H9 (cell line): ENCODE measurements around the gene NRG2. TPM values are rescaled to one million over a fixed set of nuclear protein-coding genes. Genes with fewer than 3 reads are reported as not detected.

ENCODE experiments used
- DNase-seq: peaks from one replicate; pipeline ENCODE4 v3.0.0-alpha.2; 2017
- H2AFZ ChIP-seq: one replicate; pipeline ENCODE4 v1.6.1; 2013; ENCODE audit warnings: mild to moderate bottlenecking, low read length, control low read depth, moderate library complexity
- H2AK5ac ChIP-seq: 2 replicates; pipeline ENCODE4 v1.6.1; 2013; ENCODE audit warnings: low read length, control low read depth, mixed read lengths; ENCODE audit not compliant: insufficient read length
- H2BK120ac ChIP-seq: one replicate; pipeline ENCODE4 v1.6.1; 2013; ENCODE audit warnings: low read depth, mild to moderate bottlenecking, low read length, control low read depth, inconsistent platforms; ENCODE audit not compliant: poor library complexity, severe bottlenecking
- H2BK12ac ChIP-seq: 2 replicates; pipeline ENCODE4 v1.6.1; 2013; ENCODE audit warnings: low read length, control low read depth, mixed read lengths, low read depth; ENCODE audit not compliant: insufficient read length
- H2BK15ac ChIP-seq: 2 replicates; pipeline ENCODE4 v1.6.1; 2013; ENCODE audit warnings: low read depth, low read length, control low read depth
- H2BK20ac ChIP-seq: one replicate; pipeline ENCODE4 v1.6.1; 2013; ENCODE audit warnings: low read depth, mild to moderate bottlenecking, low read length, control low read depth, inconsistent platforms; ENCODE audit not compliant: poor library complexity, severe bottlenecking
- H2BK5ac ChIP-seq: 2 replicates; pipeline ENCODE4 v1.6.1; 2013; ENCODE audit warnings: low read length, control low read depth, mixed read lengths; ENCODE audit not compliant: insufficient read length
- H3K14ac ChIP-seq: 2 replicates; pipeline ENCODE4 v1.6.1; 2013; ENCODE audit warnings: low read length, control low read depth; ENCODE audit not compliant: insufficient read depth
- H3K18ac ChIP-seq: 2 replicates; pipeline ENCODE4 v1.6.1; 2013; ENCODE audit warnings: low read depth, mild to moderate bottlenecking, mixed read lengths, low read length, control low read depth; ENCODE audit not compliant: insufficient read length
- H3K23ac ChIP-seq: 2 replicates; pipeline ENCODE4 v1.6.1; 2013; ENCODE audit warnings: low read length, control low read depth, mixed read lengths, low read depth; ENCODE audit not compliant: insufficient read length
- H3K23me2 ChIP-seq: 2 replicates; pipeline ENCODE4 v1.6.1; 2013; ENCODE audit warnings: low read depth, mild to moderate bottlenecking, mixed read lengths, low read length, control low read depth; ENCODE audit not compliant: insufficient read length, poor library complexity, severe bottlenecking
- H3K27ac ChIP-seq: 2 replicates; pipeline ENCODE4 v1.5.1; 2013; ENCODE audit warnings: low read length, control low read depth, mixed read lengths, low read depth; ENCODE audit not compliant: insufficient read length
- H3K27me3 ChIP-seq: 2 replicates; pipeline ENCODE4 v1.6.1; 2013; ENCODE audit warnings: low read length, control low read depth, inconsistent platforms; ENCODE audit not compliant: insufficient read depth
- H3K4ac ChIP-seq: 2 replicates; pipeline ENCODE4 v1.6.1; 2013; ENCODE audit warnings: low read depth, mild to moderate bottlenecking, control low read depth, inconsistent platforms, low read length, moderate library complexity
- H3K4me1 ChIP-seq: 2 replicates; pipeline ENCODE4 v1.6.1; 2013; ENCODE audit warnings: low read length, control low read depth, inconsistent platforms; ENCODE audit not compliant: insufficient read depth
- H3K4me2 ChIP-seq: 2 replicates; pipeline ENCODE4 v1.6.1; 2013; ENCODE audit warnings: low read length, control low read depth, mixed read lengths; ENCODE audit not compliant: insufficient read length, insufficient read depth
- H3K56ac ChIP-seq: 2 replicates; pipeline ENCODE4 v1.6.1; 2013; ENCODE audit warnings: low read depth, mild to moderate bottlenecking, mixed read lengths, low read length, control low read depth; ENCODE audit not compliant: insufficient read length
- H3K79me1 ChIP-seq: 2 replicates; pipeline ENCODE4 v1.6.1; 2013; ENCODE audit warnings: low read depth, mild to moderate bottlenecking, moderate library complexity, low read length, control low read depth, inconsistent platforms; ENCODE audit not compliant: insufficient read depth, poor library complexity, severe bottlenecking
- H3K79me2 ChIP-seq: 2 replicates; pipeline ENCODE4 v1.6.1; 2013; ENCODE audit warnings: low read length, control low read depth, inconsistent platforms; ENCODE audit not compliant: insufficient read depth
- H3K9ac ChIP-seq: 2 replicates; pipeline ENCODE4 v1.6.1; 2013; ENCODE audit warnings: low read length, control low read depth, mixed read lengths; ENCODE audit not compliant: insufficient read length; ENCODE audit errors: extremely low read depth
- H3K9me3 ChIP-seq: one replicate; pipeline ENCODE4 v1.6.1; 2013; ENCODE audit warnings: low read depth, low read length, inconsistent platforms; ENCODE audit not compliant: control insufficient read depth
- H3T11ph ChIP-seq: one replicate; pipeline ENCODE4 v1.6.1; 2013; ENCODE audit warnings: mild to moderate bottlenecking, low read length, control low read depth, inconsistent platforms
- H4K20me1 ChIP-seq: one replicate; pipeline ENCODE4 v1.6.1; 2013; ENCODE audit not compliant: control insufficient read depth, insufficient read length, insufficient read depth
- H4K5ac ChIP-seq: 2 replicates; pipeline ENCODE4 v1.6.1; 2013; ENCODE audit warnings: low read depth, mild to moderate bottlenecking, mixed read lengths, low read length, control low read depth; ENCODE audit not compliant: insufficient read length
- H4K8ac ChIP-seq: replicated peaks from 2 replicates; pipeline ENCODE4 v1.6.1; 2013; ENCODE audit warnings: low read length, control low read depth, mixed read lengths, low read depth; ENCODE audit not compliant: insufficient read length
- H4K91ac ChIP-seq: 2 replicates; pipeline ENCODE4 v1.6.1; 2013; ENCODE audit warnings: low read depth, mild to moderate bottlenecking, moderate library complexity, mixed read lengths, low read length, control low read depth; ENCODE audit not compliant: insufficient read length
- H3K27ac Mint-ChIP-seq, 3 experiments: 2 replicates in 2 of 3; 3 replicates in 1 of 3; pipeline ENCODE4 v1.8.0; 2020 to 2021; ENCODE audit warnings: mixed read lengths in 3 of 3, mild to moderate bottlenecking in 1 of 3, moderate library complexity in 1 of 3
- H3K27me3 Mint-ChIP-seq: 2 replicates; pipeline ENCODE4 v1.8.0; 2021; ENCODE audit warnings: low read depth, mild to moderate bottlenecking, moderate library complexity, mixed read lengths
- H3K36me3 Mint-ChIP-seq, 3 experiments: 2 replicates in 2 of 3; 3 replicates in 1 of 3; pipeline ENCODE4 v1.8.0; 2020 to 2021; ENCODE audit warnings: low read depth in 3 of 3, mixed read lengths in 3 of 3; ENCODE audit not compliant: insufficient read depth in 1 of 3
- H3K4me1 Mint-ChIP-seq, 2 experiments: 2 replicates each; pipeline ENCODE4 v1.8.0; 2020; ENCODE audit warnings: mixed read lengths in 2 of 2
- H3K4me3 Mint-ChIP-seq, 2 experiments: 2 replicates in 1 of 2; 3 replicates in 1 of 2; pipeline ENCODE4 v1.8.0; 2020 to 2021; ENCODE audit warnings: mild to moderate bottlenecking in 2 of 2, mixed read lengths in 2 of 2, moderate library complexity in 1 of 2
- H3K9me3 Mint-ChIP-seq, 2 experiments: 2 replicates in 1 of 2; 3 replicates in 1 of 2; pipeline ENCODE4 v1.8.0; 2020; ENCODE audit warnings: mild to moderate bottlenecking in 2 of 2, mixed read lengths in 2 of 2, moderate library complexity in 1 of 2
- CTCF ChIP-seq: fragments of 200-600 bp; sonication (generic); conservative IDR thresholded peaks from 3 replicates; pipeline ENCODE4 v1.8.0; 2021; ENCODE audit warnings: antibody characterized with exemption, mild to moderate bottlenecking
- WGBS: extraction: QIAGEN DNeasy Blood & Tissue Kit; methylation state at CpG from one replicate; pipeline ENCODE4 v1.1.7; 2013; ENCODE audit warnings: missing lambda C conversion rate, low lambda C conversion rate, mixed read lengths; ENCODE audit not compliant: insufficient read length; ENCODE audit errors: extremely low coverage; 5-methylcytosine and 5-hydroxymethylcytosine counted together
- total RNA-seq: library from RNA; stranded (reverse); gene quantifications from 2 replicates; pipeline ENCODE4 v1.2.1, GENCODE V29; 2021

Gene NRG2
- total RNA-seq, 1 experiment from 2014 or later: not detected

- no peak overlapping the region for H2BK12ac ChIP-seq
- no CpG with 5 or more reads among the region's 2 CpGs for WGBS
Observed at GRCh38 chr5:139867109-139867508, 176.0 kb downstream of the NRG2 start.

More at GRCh38 chr5:139867109-139867508, 176.0 kb downstream of the NRG2 start:
- H2BK15ac ChIP-seq: no peak overlapping the region
- H3K4me1 Mint-ChIP-seq: peaks cover 5 to 15% of the 10 kb centered on the region in 2 experiments
- H3K18ac ChIP-seq: no peak overlapping the region
- no peaks in the 10 kb centered on the region for H3K9me3 ChIP-seq
- H2BK20ac ChIP-seq: no peak overlapping the region
- no peak overlapping the region for H2BK5ac ChIP-seq
- no peak overlapping the region for H3K23ac ChIP-seq
- no peaks in the 10 kb centered on the region for H3K4me1 ChIP-seq
- H3K79me1 ChIP-seq: no peaks in the 10 kb centered on the region
- no peak overlapping the region for H3K56ac ChIP-seq
- H3K23me2 ChIP-seq: no peaks in the 10 kb centered on the region
- H3K14ac ChIP-seq: no peak overlapping the region
- no peak overlapping the region for H3T11ph ChIP-seq
- no peak for DNase-seq
- no peaks in the 10 kb centered on the region for H3K36me3 Mint-ChIP-seq
- TF ChIP-seq CTCF: no peak
- H4K5ac ChIP-seq: no peak overlapping the region
- no peak overlapping the region for H4K91ac ChIP-seq
- no peak overlapping the region for H3K27ac Mint-ChIP-seq
- H2AK5ac ChIP-seq: no peak overlapping the region
- H3K27me3 ChIP-seq: no peaks in the 10 kb centered on the region
- H3K9me3 Mint-ChIP-seq: no peaks in the 10 kb centered on the region
- H3K27me3 Mint-ChIP-seq: peaks cover 45% of the 10 kb centered on the region
- no peak overlapping the region for H4K8ac ChIP-seq
- H3K4ac ChIP-seq: no peak overlapping the region
- H4K20me1 ChIP-seq: no peaks in the 10 kb centered on the region
- H3K27ac ChIP-seq: no peak overlapping the region
- H2BK120ac ChIP-seq: no peak overlapping the region
- H3K9ac ChIP-seq: no peak overlapping the region
- H2AFZ ChIP-seq: no peak overlapping the region
- no peak overlapping the region for H3K4me2 ChIP-seq
- H3K79me2 ChIP-seq: no peaks in the 10 kb centered on the region
- no peak overlapping the region for H3K4me3 Mint-ChIP-seq
